SU-DHL-6 (cell line): ENCODE measurements around the gene KCNG4.

Source experiments
- H2AFZ ChIP-seq: fragments of 200-600 bp; sonication (generic); 2 replicates; pipeline ENCODE4 v1.6.1; 2014; ENCODE audit warnings: low read depth, mild to moderate bottlenecking, moderate library complexity, mixed read lengths, antibody characterized with exemption, low read length; ENCODE audit not compliant: severe bottlenecking
- H3F3A ChIP-seq: fragments of 200-600 bp; shearing (Covaris generic); 2 replicates; pipeline ENCODE4 v1.6.0; 2016; ENCODE audit warnings: antibody characterized with exemption, mild to moderate bottlenecking; ENCODE audit not compliant: insufficient read depth
- H3K27ac ChIP-seq: fragments of 200-600 bp; sonication (generic); 2 replicates; pipeline ENCODE4 v1.5.1; 2016; ENCODE audit warnings: low read depth, mild to moderate bottlenecking, low read length, moderate library complexity, mixed read lengths
- H3K27me3 ChIP-seq: fragments of 200-600 bp; sonication (generic), shearing (Covaris generic); 2 replicates; pipeline ENCODE4 v1.6.0; 2014; ENCODE audit warnings: mild to moderate bottlenecking, low read length
- H3K36me3 ChIP-seq: fragments of 200-600 bp; sonication (generic); 2 replicates; pipeline ENCODE4 v1.6.1; 2014; ENCODE audit warnings: mild to moderate bottlenecking, low read length, mixed read lengths
- H3K4me2 ChIP-seq: fragments of 300-600, 200-600 bp; shearing (Covaris generic), sonication (generic); 2 replicates; pipeline ENCODE4 v1.6.0; 2014; ENCODE audit warnings: low read length, low read depth, mild to moderate bottlenecking; ENCODE audit not compliant: poor library complexity, severe bottlenecking
- H3K4me3 ChIP-seq: fragments of 200-600 bp; sonication (generic); 2 replicates; pipeline ENCODE4 v1.5.1; 2014; ENCODE audit warnings: antibody characterized with exemption, low read length, mild to moderate bottlenecking, mixed read lengths; ENCODE audit not compliant: insufficient read depth, poor library complexity, severe bottlenecking
- H3K79me2 ChIP-seq: fragments of 200-600 bp; sonication (generic); 2 replicates; pipeline ENCODE4 v1.6.1; 2014; ENCODE audit warnings: mild to moderate bottlenecking, low read length, moderate library complexity; ENCODE audit not compliant: insufficient read depth
- H3K9ac ChIP-seq: fragments of 200-600 bp; sonication (generic); 2 replicates; pipeline ENCODE4 v1.7.0; 2014; ENCODE audit warnings: mild to moderate bottlenecking, low read length
- H3K9me2 ChIP-seq: fragments of 200-600 bp; sonication (generic); replicated peaks from 2 replicates; pipeline ENCODE4 v1.6.1; 2014; ENCODE audit warnings: low read length; ENCODE audit not compliant: insufficient read depth
- H3K9me3 ChIP-seq: fragments of 200-600 bp; sonication (generic); 2 replicates; pipeline ENCODE4 v1.6.1; 2014; ENCODE audit warnings: low read length, mixed read lengths; ENCODE audit not compliant: insufficient read depth
- H4K20me1 ChIP-seq: fragments of 200-600 bp; sonication (generic); 2 replicates; pipeline ENCODE4 v1.6.1; 2014; ENCODE audit warnings: low read depth, mild to moderate bottlenecking, antibody characterized with exemption, low read length, moderate library complexity, mixed read lengths
- EZH2phosphoT487 ChIP-seq: fragments of 200-600 bp; sonication (generic), shearing (Covaris generic); conservative IDR thresholded peaks from 2 replicates; pipeline ENCODE4 v1.6.1; 2018; ENCODE audit warnings: mild to moderate bottlenecking, antibody characterized with exemption, low read length, moderate library complexity, mixed read lengths
- TF ChIP-seq, protein P1 (sequence below): fragments of 200-600 bp; sonication (generic); IDR thresholded peaks from one replicate; pipeline ENCODE4 v1.5.1; 2017; ENCODE audit warnings: antibody characterized with exemption, mild to moderate bottlenecking, low read length, moderate library complexity; ENCODE audit not compliant: insufficient read depth, poor library complexity, severe bottlenecking

KCNG4 gene

GRCh38 chr16:84272740-84273320 is 33.0 kb upstream of the KCNG4 start:
- TF ChIP-seq, protein P1, sequence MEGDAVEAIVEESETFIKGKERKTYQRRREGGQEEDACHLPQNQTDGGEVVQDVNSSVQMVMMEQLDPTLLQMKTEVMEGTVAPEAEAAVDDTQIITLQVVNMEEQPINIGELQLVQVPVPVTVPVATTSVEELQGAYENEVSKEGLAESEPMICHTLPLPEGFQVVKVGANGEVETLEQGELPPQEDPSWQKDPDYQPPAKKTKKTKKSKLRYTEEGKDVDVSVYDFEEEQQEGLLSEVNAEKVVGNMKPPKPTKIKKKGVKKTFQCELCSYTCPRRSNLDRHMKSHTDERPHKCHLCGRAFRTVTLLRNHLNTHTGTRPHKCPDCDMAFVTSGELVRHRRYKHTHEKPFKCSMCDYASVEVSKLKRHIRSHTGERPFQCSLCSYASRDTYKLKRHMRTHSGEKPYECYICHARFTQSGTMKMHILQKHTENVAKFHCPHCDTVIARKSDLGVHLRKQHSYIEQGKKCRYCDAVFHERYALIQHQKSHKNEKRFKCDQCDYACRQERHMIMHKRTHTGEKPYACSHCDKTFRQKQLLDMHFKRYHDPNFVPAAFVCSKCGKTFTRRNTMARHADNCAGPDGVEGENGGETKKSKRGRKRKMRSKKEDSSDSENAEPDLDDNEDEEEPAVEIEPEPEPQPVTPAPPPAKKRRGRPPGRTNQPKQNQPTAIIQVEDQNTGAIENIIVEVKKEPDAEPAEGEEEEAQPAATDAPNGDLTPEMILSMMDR, result no peak
- no peak for TF ChIP-seq EZH2phosphoT487
- no peaks in the 10 kb centered on the region for H4K20me1 ChIP-seq
- H2AFZ ChIP-seq, result no peak overlapping the region
- H3K9me3 ChIP-seq, result no peaks in the 10 kb centered on the region
- H3K9ac ChIP-seq, result no peak overlapping the region
- no peaks in the 10 kb centered on the region for H3K36me3 ChIP-seq
- no peaks in the 10 kb centered on the region for H3K27me3 ChIP-seq
- no peaks in the 10 kb centered on the region for H3K79me2 ChIP-seq
- H3F3A ChIP-seq, result no peaks in the 10 kb centered on the region
- no peaks in the 10 kb centered on the region for H3K9me2 ChIP-seq
- H3K27ac ChIP-seq, result no peak overlapping the region
- H3K4me3 ChIP-seq, result no peak overlapping the region
- no peak overlapping the region for H3K4me2 ChIP-seq

GRCh38 chr16:84271866-84272265 is 32.1 kb upstream of the KCNG4 start:
- Histone ChIP-seq H3F3A (no peaks in the 10 kb centered on the region), H3K9ac (no peak overlapping the region), H2AFZ (no peak overlapping the region), H4K20me1 (no peaks in the 10 kb centered on the region), H3K9me3 (no peaks in the 10 kb centered on the region), H3K4me2 (no peak overlapping the region), H3K79me2 (no peaks in the 10 kb centered on the region), H3K27me3 (no peaks in the 10 kb centered on the region), H3K36me3 (no peaks in the 10 kb centered on the region), H3K9me2 (no peaks in the 10 kb centered on the region), H3K4me3 (no peak overlapping the region), H3K27ac (no peak overlapping the region)
- TF ChIP-seq, protein P1, result no peak
- no peak for TF ChIP-seq EZH2phosphoT487

DNA sequence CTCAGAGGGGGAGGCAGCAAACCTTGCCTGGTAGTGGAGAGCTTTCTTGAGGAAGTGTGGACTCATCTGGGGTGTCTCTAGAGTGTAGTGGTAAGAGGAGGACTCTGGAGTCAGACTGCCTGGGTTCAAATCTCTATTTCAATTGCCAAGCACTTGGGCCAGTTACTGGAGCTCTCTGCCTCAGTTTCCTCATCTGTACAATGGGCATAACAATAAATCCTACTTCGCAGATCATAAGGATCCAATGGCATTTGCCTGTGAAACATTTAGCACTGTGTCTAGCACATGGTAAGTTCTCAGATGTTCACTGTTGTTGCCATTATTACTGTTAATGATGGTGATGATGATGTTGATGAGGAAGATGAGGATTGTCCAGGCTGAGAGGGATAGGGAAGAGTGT is 31.2 kb upstream of the KCNG4 start:
- no peak overlapping the region for H2AFZ ChIP-seq
- no peaks in the 10 kb centered on the region for H3K79me2 ChIP-seq
- no peaks in the 10 kb centered on the region for H3K27me3 ChIP-seq
- TF ChIP-seq, protein P1, result no peak
- no peak for TF ChIP-seq EZH2phosphoT487
- H3K36me3 ChIP-seq, result no peaks in the 10 kb centered on the region
- H3K4me3 ChIP-seq, result no peak overlapping the region
- no peaks in the 10 kb centered on the region for H3K9me2 ChIP-seq
- no peaks in the 10 kb centered on the region for H4K20me1 ChIP-seq
- no peaks in the 10 kb centered on the region for H3K9me3 ChIP-seq
- H3K4me2 ChIP-seq, result no peak overlapping the region
- no peak overlapping the region for H3K27ac ChIP-seq
- no peak overlapping the region for H3K9ac ChIP-seq
- H3F3A ChIP-seq, result no peaks in the 10 kb centered on the region

GRCh38 chr16:84270531-84270930 is 30.7 kb upstream of the KCNG4 start:
- Histone ChIP-seq H3K9me3 (no peaks in the 10 kb centered on the region), H4K20me1 (no peaks in the 10 kb centered on the region)

More at GRCh38 chr16:84270531-84270930, 30.7 kb upstream of the KCNG4 start:
- H3K9ac ChIP-seq, result no peak overlapping the region
- no peak overlapping the region for H2AFZ ChIP-seq
- no peaks in the 10 kb centered on the region for H3F3A ChIP-seq
- H3K4me3 ChIP-seq, result no peak overlapping the region
- H3K4me2 ChIP-seq, result no peak overlapping the region
- no peaks in the 10 kb centered on the region for H3K9me2 ChIP-seq
- no peak overlapping the region for H3K27ac ChIP-seq
- no peaks in the 10 kb centered on the region for H3K79me2 ChIP-seq
- no peaks in the 10 kb centered on the region for H3K27me3 ChIP-seq
- TF ChIP-seq, protein P1, result no peak
- TF ChIP-seq EZH2phosphoT487, result no peak
- no peaks in the 10 kb centered on the region for H3K36me3 ChIP-seq
